ENCODE data around the gene NRAS.

NRAS gene

DNA sequence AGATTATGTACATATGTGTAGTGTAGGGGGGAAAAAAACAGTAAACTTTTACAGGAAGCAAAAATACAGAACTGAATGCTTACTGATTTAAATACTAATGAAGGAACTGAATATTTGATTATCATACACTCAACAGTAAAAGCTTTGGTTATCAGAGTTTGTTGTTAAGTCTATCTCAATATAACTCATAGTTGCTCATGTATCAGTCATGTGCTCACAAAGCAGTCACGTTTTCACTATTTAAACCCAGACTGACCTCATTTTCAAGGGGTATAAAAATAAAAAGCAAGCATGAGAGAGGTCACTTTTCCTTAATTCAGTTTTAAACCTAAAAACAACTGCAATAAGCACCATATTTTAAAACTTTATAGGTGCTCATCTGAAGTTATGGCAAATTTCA is 6.9 kb upstream of the NRAS start:
- peaks cover 17% of the 10 kb centered on the region for H3K36me3 ChIP-seq (ENCODE audit: control insufficient read depth, insufficient read depth, low read length)
- H3K27me3 ChIP-seq (replicated peaks; ENCODE audit: control insufficient read depth, insufficient read depth, low read length), result no peaks in the 10 kb centered on the region
- H3K4me3 ChIP-seq (replicated peaks; ENCODE audit: low read depth, low read length), result no peak overlapping the region
- no peak for TF ChIP-seq CTCF (IDR thresholded peaks at IDR 0.05; ENCODE audit: insufficient read depth, low read length, poor library complexity, severe bottlenecking)
- DNase-seq (ENCODE audit: extremely low read depth, insufficient read length), result no peak

DNA sequence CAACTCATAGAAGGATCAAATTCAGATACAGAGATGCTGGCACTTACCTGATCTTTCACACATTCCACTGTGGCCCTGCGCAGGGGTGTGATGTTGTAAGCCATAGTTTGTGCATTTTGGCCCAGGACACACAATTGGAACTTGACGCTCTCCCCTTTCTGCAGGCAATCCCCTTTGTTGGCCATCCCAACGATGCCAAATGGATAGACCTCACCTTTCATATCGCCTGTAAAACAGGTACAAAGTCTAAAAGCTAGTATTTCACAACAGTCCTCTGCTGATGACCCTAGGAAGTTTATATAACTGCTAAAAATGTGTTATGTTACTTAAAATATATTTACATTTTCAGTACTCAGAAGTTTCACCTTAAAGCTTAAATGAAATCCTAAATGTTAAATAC is 3.9 kb upstream of the NRAS start:
- no peak overlapping the region for H3K4me3 ChIP-seq (replicated peaks; ENCODE audit: low read depth, low read length)
- no peak for DNase-seq (ENCODE audit: extremely low read depth, insufficient read length)
- peaks cover 14% of the 10 kb centered on the region for H3K36me3 ChIP-seq (ENCODE audit: control insufficient read depth, insufficient read depth, low read length)
- no peaks in the 10 kb centered on the region for H3K27me3 ChIP-seq (replicated peaks; ENCODE audit: control insufficient read depth, insufficient read depth, low read length)
- no peak for TF ChIP-seq CTCF (IDR thresholded peaks at IDR 0.05; ENCODE audit: insufficient read depth, low read length, poor library complexity, severe bottlenecking)

GRCh38 chr1:114719424-114719787 is 2.8 kb upstream of the NRAS start:
- H3K4me3 ChIP-seq (replicated peaks; ENCODE audit: low read depth, low read length), result no peak overlapping the region
- H3K36me3 ChIP-seq (ENCODE audit: control insufficient read depth, insufficient read depth, low read length), result peaks cover 12% of the 10 kb centered on the region
- TF ChIP-seq CTCF (IDR thresholded peaks at IDR 0.05; ENCODE audit: insufficient read depth, low read length, poor library complexity, severe bottlenecking), result no peak

GRCh38 chr1:114718661-114719423 is 2.3 kb upstream of the NRAS start:
- no peak for DNase-seq (ENCODE audit: extremely low read depth, insufficient read length)
- H3K36me3 ChIP-seq (ENCODE audit: control insufficient read depth, insufficient read depth, low read length), result peaks cover 12% of the 10 kb centered on the region

More at GRCh38 chr1:114719424-114719787, 2.8 kb upstream of the NRAS start:
- no peak for DNase-seq (ENCODE audit: extremely low read depth, insufficient read length)
- H3K27me3 ChIP-seq (replicated peaks; ENCODE audit: control insufficient read depth, insufficient read depth, low read length), result no peaks in the 10 kb centered on the region

GRCh38 chr1:114715952-114716303 is 643 bp downstream of the NRAS start:
- peaks cover 15% of the 10 kb centered on the region for H3K36me3 ChIP-seq (ENCODE audit: control insufficient read depth, insufficient read depth, low read length)
- TF ChIP-seq CTCF (IDR thresholded peaks at IDR 0.05; ENCODE audit: insufficient read depth, low read length, poor library complexity, severe bottlenecking), result no peak
- no peaks in the 10 kb centered on the region for H3K27me3 ChIP-seq (replicated peaks; ENCODE audit: control insufficient read depth, insufficient read depth, low read length)
- no peak for DNase-seq (ENCODE audit: extremely low read depth, insufficient read length)
- peak overlapping the region; percentile 96 for H3K4me3 ChIP-seq (replicated peaks; ENCODE audit: low read depth, low read length)

More at GRCh38 chr1:114718661-114719423, 2.3 kb upstream of the NRAS start:
- Histone ChIP-seq H3K4me3 (replicated peaks; ENCODE audit: low read depth, low read length) (no peak overlapping the region), H3K27me3 (replicated peaks; ENCODE audit: control insufficient read depth, insufficient read depth, low read length) (no peaks in the 10 kb centered on the region)
- TF ChIP-seq CTCF (IDR thresholded peaks at IDR 0.05; ENCODE audit: insufficient read depth, low read length, poor library complexity, severe bottlenecking), result no peak

DNA sequence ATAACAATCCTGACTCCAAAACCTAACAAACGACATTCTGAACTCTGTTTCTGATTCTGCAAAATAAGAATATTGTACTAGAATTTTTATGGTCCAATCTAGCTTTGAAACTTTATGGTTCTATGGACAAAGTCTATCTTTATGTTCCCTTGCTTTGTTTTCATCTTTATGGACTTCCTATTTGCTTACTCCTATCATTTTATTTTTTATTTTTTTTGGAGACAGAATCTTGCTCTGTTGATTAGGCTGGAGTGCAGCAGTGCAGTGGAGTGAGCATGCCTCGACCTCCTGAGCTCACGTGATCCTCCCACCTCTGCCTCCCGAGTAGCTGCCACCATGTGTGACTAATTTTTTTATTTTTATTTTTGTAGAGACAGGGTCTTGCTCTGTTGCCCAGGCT is 3.6 kb downstream of the NRAS start:
- no peak for DNase-seq (ENCODE audit: extremely low read depth, insufficient read length)
- Histone ChIP-seq H3K4me3 (replicated peaks; ENCODE audit: low read depth, low read length) (no peak overlapping the region), H3K27me3 (replicated peaks; ENCODE audit: control insufficient read depth, insufficient read depth, low read length) (no peaks in the 10 kb centered on the region), H3K36me3 (ENCODE audit: control insufficient read depth, insufficient read depth, low read length) (peaks cover 12% of the 10 kb centered on the region)
- no peak for TF ChIP-seq CTCF (IDR thresholded peaks at IDR 0.05; ENCODE audit: insufficient read depth, low read length, poor library complexity, severe bottlenecking)
